Measurements from ENCODE around the gene PSMB9.

PSMB9 gene

DNA sequence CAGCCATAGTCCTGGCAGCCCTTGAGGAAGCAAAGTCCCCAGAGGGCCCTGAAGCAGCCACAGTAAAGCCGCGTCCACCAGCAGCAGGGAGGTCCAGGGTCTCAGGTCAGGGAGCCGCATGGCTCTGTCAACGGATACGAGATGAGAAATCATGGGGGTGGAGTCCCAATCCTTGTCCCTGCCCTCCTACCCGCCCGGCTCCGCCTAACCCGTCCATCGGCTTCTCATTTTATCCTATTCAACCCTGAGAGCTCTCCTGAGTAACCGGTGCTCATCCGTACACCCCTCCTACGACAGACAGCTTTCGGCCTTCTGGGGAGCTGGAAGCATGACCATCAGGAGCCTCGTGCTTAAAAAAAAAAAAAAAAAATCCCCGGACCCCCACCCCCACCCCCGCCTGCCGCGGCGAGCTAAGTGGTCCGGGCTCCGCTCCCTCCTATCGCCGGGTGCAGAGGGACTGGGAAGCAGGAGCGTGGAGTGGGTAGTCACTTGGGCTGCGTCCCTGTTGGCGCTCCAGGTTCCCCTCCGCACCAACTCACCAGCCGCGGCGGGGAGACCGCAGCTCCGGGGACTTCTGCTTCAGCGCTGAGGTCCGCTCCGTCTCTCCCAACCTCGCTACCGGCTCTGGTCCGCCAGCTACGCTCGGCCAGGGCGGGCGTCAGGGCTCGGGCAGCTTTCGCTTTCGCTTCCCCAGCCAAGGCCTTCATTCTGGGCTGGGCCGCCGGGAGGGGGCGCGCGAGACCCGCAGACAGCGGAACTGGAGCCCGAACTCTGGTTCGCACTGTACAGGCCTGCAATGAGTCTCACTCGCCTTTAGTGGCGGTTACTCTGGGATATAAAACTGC is 15.7 kb upstream of the PSMB9 start, which contains the start of gene TAP2:
Gene TAP2, minus strand, starts transcription at position 626 of the 845 bp plus-strand sequence. Its CDS starts 506 bp downstream, at position 120.
- FAIRE-seq (no peak), DNase-seq (ENCODE audit: insufficient read length, low spot score) (peak; percentile 86)

DNA sequence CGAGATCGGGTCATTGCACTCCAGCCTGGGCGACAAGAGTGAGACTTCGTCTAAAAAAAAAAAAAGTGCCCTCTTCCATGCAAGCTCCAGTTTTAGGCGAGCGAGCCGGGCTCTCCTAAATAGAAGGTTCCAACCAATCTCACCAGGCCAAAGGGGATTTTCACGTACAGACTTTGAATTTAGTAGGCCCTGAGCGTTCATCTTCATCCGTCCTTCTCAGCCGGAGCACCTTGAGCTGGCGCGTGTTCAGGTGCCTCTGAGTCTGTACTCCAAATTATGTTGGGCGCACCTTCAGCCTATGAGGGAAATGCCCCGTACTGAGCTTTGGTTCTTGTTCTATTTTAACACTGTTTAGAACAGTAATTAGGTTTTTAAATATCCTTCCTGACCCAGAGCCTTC is 14.6 kb upstream of the PSMB9 start:
- no peak for DNase-seq (ENCODE audit: insufficient read length, low spot score)
- TF ChIP-seq, protein P1, sequence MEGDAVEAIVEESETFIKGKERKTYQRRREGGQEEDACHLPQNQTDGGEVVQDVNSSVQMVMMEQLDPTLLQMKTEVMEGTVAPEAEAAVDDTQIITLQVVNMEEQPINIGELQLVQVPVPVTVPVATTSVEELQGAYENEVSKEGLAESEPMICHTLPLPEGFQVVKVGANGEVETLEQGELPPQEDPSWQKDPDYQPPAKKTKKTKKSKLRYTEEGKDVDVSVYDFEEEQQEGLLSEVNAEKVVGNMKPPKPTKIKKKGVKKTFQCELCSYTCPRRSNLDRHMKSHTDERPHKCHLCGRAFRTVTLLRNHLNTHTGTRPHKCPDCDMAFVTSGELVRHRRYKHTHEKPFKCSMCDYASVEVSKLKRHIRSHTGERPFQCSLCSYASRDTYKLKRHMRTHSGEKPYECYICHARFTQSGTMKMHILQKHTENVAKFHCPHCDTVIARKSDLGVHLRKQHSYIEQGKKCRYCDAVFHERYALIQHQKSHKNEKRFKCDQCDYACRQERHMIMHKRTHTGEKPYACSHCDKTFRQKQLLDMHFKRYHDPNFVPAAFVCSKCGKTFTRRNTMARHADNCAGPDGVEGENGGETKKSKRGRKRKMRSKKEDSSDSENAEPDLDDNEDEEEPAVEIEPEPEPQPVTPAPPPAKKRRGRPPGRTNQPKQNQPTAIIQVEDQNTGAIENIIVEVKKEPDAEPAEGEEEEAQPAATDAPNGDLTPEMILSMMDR (IDR thresholded peaks at IDR 0.05; ENCODE audit: insufficient read depth, missing control alignments), result no peak
- FAIRE-seq, result no peak

More for the DNA sequence above, 15.7 kb upstream of the PSMB9 start, which contains the start of gene TAP2:
- TF ChIP-seq, protein P1 (IDR thresholded peaks at IDR 0.05; ENCODE audit: insufficient read depth, missing control alignments), result peak; percentile 89

DNA sequence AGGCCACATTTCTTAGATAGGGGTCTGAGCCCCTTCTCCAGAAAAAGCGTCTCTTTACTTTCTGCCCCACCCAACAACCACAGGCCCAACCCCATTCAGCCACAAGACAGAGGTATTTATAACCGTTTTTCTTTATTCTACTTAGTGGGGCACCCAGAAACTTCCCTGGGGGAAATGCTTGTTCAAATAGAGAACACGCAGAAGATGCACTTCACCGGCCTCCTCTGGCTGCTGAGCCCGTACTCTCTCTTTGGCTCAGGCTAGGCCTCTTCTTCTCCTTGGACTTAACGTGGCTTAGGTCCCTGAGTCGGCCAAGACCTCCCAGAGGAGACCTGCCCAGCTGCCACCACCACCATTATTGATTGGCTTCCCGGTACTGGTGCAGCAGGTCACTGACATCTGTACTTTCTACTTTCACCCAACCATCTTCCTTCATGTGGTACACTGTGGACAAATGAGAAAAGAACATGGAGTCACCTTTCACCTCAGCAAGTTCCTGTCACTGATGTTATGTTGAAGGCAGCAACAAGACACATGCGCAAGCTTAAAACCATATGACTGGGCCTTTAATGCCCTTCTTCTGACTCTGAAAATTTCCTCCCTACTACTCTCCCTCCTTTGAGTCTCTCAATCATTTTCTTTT is 13.3 kb upstream of the PSMB9 start:
- DNase-seq (ENCODE audit: insufficient read length, low spot score) (no peak), FAIRE-seq (no peak)
- TF ChIP-seq, protein P1 (IDR thresholded peaks at IDR 0.05; ENCODE audit: insufficient read depth, missing control alignments), result no peak

DNA sequence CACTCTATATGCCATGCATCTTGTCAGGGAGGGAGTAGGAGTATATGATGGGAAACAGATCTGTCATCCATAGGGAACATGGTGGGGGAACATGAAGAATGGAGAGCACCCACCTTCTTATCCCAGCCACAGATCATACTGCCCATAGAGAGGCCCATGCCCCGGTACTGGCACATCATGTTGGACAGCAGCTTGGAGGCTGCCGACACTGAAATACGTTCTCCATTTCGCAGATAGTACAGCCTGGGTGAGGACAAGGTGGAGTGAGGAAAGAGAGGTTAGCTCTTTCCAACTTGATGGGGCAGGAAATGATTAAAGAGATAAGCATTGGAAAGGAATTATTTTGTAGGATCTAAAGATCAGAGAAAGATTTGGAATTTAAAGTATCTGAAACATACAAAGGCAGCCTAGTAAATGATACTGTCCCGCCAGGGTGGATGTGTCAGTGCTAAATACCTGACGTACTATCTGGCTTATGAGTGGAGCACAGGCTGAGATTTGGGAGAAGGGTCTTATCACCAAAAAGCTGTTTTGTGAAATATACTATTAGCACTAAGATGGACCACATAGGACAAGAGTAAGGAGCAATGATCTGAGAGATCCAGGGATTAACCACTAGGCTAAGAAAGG is 11.9 kb upstream of the PSMB9 start:
- TF ChIP-seq, protein P1 (IDR thresholded peaks at IDR 0.05; ENCODE audit: insufficient read depth, missing control alignments), result no peak
- FAIRE-seq (no peak), DNase-seq (ENCODE audit: insufficient read length, low spot score) (no peak)

DNA sequence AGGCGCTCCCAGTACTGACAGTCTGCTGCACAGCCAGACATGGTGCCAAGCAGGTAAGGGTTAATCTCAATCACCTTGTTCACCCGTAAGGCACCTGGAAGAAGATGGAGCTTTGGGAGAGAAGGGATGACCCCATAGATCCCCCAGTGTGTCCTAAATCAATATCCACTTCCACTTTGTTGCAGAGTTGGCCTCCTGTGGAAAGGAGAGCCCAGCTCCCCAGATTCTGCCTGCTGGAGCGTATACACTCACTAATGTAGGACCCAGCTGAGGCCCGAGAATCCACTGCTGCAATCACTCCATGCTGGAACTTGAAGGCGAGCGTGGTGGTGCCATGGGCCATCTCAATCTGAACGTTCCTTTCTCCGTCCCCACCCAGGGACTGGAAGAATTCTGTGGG is 11.3 kb upstream of the PSMB9 start:
- DNase-seq (ENCODE audit: insufficient read length, low spot score) (no peak), FAIRE-seq (no peak)
- TF ChIP-seq, protein P1 (IDR thresholded peaks at IDR 0.05; ENCODE audit: insufficient read depth, missing control alignments), result no peak

DNA sequence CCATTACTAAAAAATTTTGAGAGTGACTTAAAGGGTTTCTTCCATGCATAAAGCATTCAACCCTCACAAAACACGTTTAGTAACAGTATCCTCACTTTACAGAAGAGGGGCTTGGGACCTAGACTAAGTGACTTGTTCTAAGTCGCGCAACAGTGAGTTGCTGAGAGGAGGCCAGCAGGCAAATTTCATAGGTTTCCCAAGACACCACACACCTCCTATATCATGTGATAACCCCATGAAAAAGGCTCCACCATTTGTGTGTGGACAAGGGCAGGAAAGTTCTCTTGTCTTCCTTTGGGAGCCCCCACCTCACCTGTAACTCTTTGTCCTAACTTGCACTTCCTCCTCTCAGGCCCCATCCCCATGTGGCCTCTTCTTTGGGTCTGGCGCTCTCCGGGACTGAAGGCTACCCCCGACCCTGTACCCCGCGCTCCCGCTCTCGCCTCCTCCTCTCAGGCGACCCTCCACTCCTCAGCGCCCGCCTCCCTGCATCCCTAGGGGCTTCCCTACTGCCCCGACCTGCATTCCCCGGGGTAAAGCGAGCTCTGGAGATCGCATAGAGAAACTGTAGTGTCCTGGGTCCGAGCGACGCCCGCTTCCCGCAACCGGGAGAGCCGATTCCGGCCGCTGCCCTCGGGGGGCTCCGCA is 10.5 kb upstream of the PSMB9 start:
- FAIRE-seq, result no peak
- TF ChIP-seq, protein P1 (IDR thresholded peaks at IDR 0.05; ENCODE audit: insufficient read depth, missing control alignments), result no peak
- no peak for DNase-seq (ENCODE audit: insufficient read length, low spot score)
